ENCODE measurements around the gene SSR4.

The SSR4 gene

GRCh38 chrX:153791104-153791852, 3.2 kb upstream of the SSR4 start:
- TF ChIP-seq ZFX (IDR thresholded peaks at IDR 0.05) = no peak
- TF ChIP-seq, protein P1, sequence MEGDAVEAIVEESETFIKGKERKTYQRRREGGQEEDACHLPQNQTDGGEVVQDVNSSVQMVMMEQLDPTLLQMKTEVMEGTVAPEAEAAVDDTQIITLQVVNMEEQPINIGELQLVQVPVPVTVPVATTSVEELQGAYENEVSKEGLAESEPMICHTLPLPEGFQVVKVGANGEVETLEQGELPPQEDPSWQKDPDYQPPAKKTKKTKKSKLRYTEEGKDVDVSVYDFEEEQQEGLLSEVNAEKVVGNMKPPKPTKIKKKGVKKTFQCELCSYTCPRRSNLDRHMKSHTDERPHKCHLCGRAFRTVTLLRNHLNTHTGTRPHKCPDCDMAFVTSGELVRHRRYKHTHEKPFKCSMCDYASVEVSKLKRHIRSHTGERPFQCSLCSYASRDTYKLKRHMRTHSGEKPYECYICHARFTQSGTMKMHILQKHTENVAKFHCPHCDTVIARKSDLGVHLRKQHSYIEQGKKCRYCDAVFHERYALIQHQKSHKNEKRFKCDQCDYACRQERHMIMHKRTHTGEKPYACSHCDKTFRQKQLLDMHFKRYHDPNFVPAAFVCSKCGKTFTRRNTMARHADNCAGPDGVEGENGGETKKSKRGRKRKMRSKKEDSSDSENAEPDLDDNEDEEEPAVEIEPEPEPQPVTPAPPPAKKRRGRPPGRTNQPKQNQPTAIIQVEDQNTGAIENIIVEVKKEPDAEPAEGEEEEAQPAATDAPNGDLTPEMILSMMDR (conservative IDR thresholded peaks at IDR 0.05) = no peak
- no peak overlapping the region for H3K27ac ChIP-seq

DNA sequence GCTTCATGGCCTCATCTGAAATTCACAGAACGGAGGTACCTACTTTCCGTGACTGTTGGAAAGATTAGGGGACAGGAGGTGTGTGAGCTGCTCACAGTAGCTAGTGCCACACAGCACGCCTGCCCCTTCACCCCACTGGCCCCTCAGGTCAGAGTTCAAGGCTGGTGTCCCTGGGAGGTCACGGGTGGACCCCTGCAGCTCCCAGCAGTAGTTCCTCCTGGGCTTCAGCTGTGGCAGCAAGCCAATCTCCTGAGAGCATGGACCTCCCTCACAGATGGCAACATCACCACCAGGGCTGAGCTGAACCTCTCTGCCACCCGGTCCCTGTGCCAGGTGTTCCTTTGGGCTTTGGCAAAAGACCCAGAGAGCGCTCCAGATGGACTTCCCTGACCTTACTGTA, 2.1 kb upstream of the SSR4 start:
- TF ChIP-seq, protein P1 (conservative IDR thresholded peaks at IDR 0.05) = no peak
- no peak for TF ChIP-seq ZFX (IDR thresholded peaks at IDR 0.05)
- H3K27ac ChIP-seq = peak overlapping the region; percentile 95

GRCh38 chrX:153793291-153793690, 1.2 kb upstream of the SSR4 start:
- peak overlapping the region; percentile 95 for H3K27ac ChIP-seq
- TF ChIP-seq ZFX (IDR thresholded peaks at IDR 0.05) = no peak
- TF ChIP-seq, protein P1 (conservative IDR thresholded peaks at IDR 0.05) = no peak

DNA sequence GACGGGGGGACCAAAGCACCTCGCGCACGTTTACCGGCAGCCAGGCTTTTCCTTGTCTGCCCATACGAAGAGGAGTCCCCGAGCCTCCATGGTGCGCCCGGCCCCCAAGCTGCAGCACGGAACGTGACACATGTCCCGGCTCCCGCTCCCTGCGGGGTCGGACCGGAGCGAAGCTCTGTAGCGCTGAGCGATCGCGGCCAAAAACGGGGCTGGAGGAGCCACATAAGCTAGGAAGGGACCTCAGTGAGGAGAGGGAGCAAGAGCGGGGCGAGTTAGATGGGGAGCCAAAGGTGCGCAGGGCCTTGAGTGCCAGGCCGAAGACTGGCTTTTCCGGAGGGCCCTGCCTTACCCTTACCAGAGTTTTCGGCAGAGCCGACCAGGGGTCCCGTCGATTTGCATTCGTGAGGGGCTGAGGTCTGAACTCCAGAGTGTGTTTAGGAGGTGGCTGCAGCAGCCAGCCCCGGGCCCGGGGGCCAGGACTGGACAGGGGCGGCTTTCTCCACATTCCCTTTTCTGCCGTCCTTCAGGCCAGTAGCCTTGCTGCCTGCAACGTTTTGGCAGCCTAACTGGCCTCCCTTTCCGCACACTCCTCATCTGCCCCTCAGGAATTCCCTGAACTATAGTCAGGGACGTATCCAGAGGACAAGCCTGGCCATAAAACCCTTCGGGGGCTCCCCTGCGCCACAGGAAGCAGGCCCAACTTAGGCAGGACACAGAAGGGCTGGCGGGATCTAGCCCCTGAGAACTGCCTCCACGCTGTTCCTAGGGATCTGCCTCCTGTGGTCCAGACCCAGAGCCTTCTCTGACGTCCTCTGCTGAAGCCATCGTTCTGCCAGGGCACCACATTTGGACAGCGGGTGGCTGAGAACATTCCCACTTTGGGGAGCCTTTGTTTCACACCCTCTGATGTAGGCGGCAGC, 689 bp downstream of the SSR4 start:
- 0 out of 2 replicates have a peak, but pooled peaks have one; percentile 44 for TF ChIP-seq ZFX (IDR thresholded peaks at IDR 0.05)
- TF ChIP-seq, protein P1 (conservative IDR thresholded peaks at IDR 0.05) = no peak
- H3K27ac ChIP-seq = peak overlapping the region; percentile 95

DNA sequence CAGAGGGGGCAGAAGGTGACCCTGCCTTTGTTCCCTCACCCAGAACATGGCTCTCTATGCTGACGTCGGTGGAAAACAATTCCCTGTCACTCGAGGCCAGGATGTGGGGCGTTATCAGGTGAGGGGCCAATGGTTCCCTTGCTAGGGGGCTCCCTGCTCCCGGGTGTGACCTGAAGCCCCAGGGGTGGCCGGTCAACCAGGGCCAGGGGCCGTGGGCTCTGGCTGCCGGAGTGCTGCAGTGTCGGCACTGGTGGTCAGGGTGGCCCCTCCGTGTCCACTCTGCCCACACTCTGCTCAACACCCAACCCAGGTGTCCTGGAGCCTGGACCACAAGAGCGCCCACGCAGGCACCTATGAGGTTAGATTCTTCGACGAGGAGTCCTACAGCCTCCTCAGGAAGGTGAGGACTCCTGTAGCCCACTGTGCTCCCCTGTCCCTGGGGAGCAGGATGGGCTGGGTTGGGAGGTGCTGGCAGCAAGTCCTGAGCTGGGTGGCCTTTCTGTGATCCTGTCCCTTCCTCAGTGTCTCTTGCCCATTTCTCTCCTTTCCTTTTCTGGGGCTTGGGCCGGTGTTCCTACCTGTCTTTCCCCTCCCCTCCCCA, 3.0 kb downstream of the SSR4 start:
- TF ChIP-seq ZFX (IDR thresholded peaks at IDR 0.05) = no peak
- no peak overlapping the region for H3K27ac ChIP-seq

- no peak overlapping the region for H3K27ac ChIP-seq
- TF ChIP-seq ZFX (IDR thresholded peaks at IDR 0.05) = no peak
- TF ChIP-seq, protein P1 (conservative IDR thresholded peaks at IDR 0.05) = no peak
These were observed 4.9 kb downstream of the SSR4 start for GRCh38 chrX:153799326-153799725.

GRCh38 chrX:153800177-153800722, 5.8 kb downstream of the SSR4 start:
- TF ChIP-seq ZFX (IDR thresholded peaks at IDR 0.05) = no peak
- TF ChIP-seq, protein P1 (conservative IDR thresholded peaks at IDR 0.05) = no peak
- H3K27ac ChIP-seq = no peak overlapping the region

Measured in C4-2B (cell line).